ENCODE measurements around the gene GRIN3B. TPM values are rescaled to one million over a fixed set of nuclear protein-coding genes. Genes with fewer than 3 reads are reported as not detected.
"Not testable (repeated sequence)": the region's sequence is repeated elsewhere in the genome, so short reads cannot be mapped to it uniquely, and the experiment has no call there.

Gene GRIN3B
- total RNA-seq, 1 experiment from 2014 or later: not detected

GRCh38 chr19:1018932-1019615 is 18.9 kb downstream of the GRIN3B start:
- peaks cover 9% of the 10 kb centered on the region; the same call in 1 of the 2 replicates for H3K36me3 ChIP-seq
- no peak for DNase-seq
- peak overlapping the region; percentile 67 for H3K4me3 ChIP-seq
- no peaks in the 10 kb centered on the region for H3K9me3 ChIP-seq
- no peaks in the 10 kb centered on the region for H3K27me3 ChIP-seq

- no peak for DNase-seq
- H3K36me3 ChIP-seq: peaks cover 9% of the 10 kb centered on the region; the same call in 1 of the 2 replicates
- peak overlapping the region; percentile 67 for H3K4me3 ChIP-seq
- H3K27me3 ChIP-seq: no peaks in the 10 kb centered on the region
- H3K9me3 ChIP-seq: no peaks in the 10 kb centered on the region
These were observed 19.4 kb downstream of the GRIN3B start for GRCh38 chr19:1019616-1019961.

- no peaks in the 10 kb centered on the region for H3K9me3 ChIP-seq
- no peak for DNase-seq
- no peaks in the 10 kb centered on the region for H3K27me3 ChIP-seq
- H3K4me3 ChIP-seq: peak overlapping the region; percentile 67
- peaks cover 9% of the 10 kb centered on the region; the same call in 1 of the 2 replicates for H3K36me3 ChIP-seq
These were observed 20.0 kb downstream of the GRIN3B start for GRCh38 chr19:1019980-1020867.

- H3K9me3 ChIP-seq: no peaks in the 10 kb centered on the region
- H3K36me3 ChIP-seq: peaks cover 9% of the 10 kb centered on the region; the same call in 1 of the 2 replicates
- no peaks in the 10 kb centered on the region for H3K27me3 ChIP-seq
- peak within 1 kb of the TSS; percentile 67 for H3K4me3 ChIP-seq
- peak; percentile 93 for DNase-seq
These were observed 20.7 kb downstream of the GRIN3B start, which contains the start of gene TMEM259 for GRCh38 chr19:1020868-1021425. Gene TMEM259, minus strand, starts transcription at chr19:1021123. Its CDS starts 127 bp downstream, at chr19:1020996.

GRCh38 chr19:1023883-1024188 is 23.6 kb downstream of the GRIN3B start:
- not testable (repeated sequence) for DNase-seq, H3K4me3 ChIP-seq, H3K27me3 ChIP-seq, H3K36me3 ChIP-seq, H3K9me3 ChIP-seq

- H3K36me3 ChIP-seq, H3K4me3 ChIP-seq, H3K9me3 ChIP-seq, DNase-seq, H3K27me3 ChIP-seq: not testable (repeated sequence)
These were observed 24.9 kb downstream of the GRIN3B start for GRCh38 chr19:1025080-1025479.

- H3K27me3 ChIP-seq: no peaks in the 10 kb centered on the region
- peak within 1 kb of the TSS; percentile 79 for H3K4me3 ChIP-seq
- no peaks in the 10 kb centered on the region for H3K9me3 ChIP-seq
- H3K36me3 ChIP-seq: peaks cover 2% of the 10 kb centered on the region; the same call in 1 of the 2 replicates
- peak; percentile 72 for DNase-seq
These were observed 26.0 kb downstream of the GRIN3B start, which contains the start of gene CNN2 for GRCh38 chr19:1025960-1026782. Gene CNN2, plus strand, starts transcription at chr19:1026608. Its CDS starts 54 bp downstream, at chr19:1026662.

DNA sequence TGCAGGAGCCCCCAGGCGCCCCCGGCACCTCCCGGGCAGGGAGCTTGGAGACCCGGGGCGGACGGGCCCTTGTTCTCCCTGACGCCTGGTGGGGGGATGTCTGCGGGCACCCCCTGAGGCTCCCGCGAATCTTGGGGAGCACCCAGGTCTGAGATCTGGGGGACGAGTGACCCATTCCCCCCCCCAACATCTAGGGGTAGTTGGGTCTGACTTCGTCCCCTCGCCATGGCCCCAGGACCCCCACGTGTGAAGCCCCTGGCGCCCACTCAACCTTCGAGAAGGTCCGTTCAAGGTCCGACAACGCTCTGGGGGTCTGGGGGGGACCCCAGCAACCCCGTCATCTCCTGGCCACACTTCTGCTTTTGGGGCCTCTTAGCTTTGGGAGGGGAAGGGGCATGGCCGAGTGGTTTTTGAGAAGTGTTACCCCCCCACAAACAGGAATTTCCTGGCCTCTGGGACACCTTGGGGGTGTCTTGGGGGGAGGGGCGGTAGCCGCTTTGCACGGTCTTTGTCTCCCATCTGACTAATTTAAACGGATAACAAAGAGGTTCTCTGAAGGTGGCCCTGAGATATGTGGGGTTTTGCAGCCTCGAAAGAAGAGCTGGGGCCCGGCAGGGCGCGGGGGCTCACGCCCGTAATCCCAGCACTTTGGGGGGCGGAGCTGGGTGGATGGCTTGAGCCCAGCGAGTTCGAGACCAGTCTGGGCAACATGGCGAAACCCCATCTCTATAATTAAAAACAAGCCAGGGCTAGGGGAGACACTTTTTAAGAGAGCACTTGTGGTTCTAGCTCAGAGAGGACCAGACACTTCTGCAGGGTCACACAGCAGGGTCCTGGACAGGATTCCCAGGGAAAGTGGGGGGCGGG is 26.8 kb downstream of the GRIN3B start:
- Histone ChIP-seq H3K4me3 (peak overlapping the region; percentile 79), H3K27me3 (no peaks in the 10 kb centered on the region), H3K9me3 (no peaks in the 10 kb centered on the region), H3K36me3 (peaks cover 2% of the 10 kb centered on the region; the same call in 1 of the 2 replicates)
- DNase-seq: no peak

DNA sequence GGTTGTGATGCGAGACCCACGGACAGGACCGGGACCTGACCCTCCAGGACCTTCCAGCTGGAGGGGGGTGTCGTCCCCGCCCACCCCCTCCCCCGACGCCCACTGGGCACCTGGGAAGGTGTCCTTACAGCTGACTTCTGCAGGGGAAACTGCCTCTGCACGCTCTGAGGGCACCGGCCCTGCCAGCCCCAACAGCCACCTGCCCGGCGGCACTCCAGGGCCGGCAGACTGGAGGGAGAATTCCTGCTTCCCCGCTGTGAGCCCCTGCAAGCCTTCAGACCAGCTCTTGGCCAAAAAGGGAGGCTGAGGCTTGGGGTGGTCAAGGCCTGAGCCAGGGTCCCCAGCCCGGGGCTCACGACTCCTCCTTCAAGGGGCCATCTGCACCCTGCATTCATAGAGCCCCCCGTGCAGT is 27.4 kb downstream of the GRIN3B start:
- H3K9me3 ChIP-seq: no peaks in the 10 kb centered on the region
- peak overlapping the region; percentile 79 for H3K4me3 ChIP-seq
- no peaks in the 10 kb centered on the region for H3K27me3 ChIP-seq
- no peak for DNase-seq
- H3K36me3 ChIP-seq: peaks cover 9% of the 10 kb centered on the region

DNA sequence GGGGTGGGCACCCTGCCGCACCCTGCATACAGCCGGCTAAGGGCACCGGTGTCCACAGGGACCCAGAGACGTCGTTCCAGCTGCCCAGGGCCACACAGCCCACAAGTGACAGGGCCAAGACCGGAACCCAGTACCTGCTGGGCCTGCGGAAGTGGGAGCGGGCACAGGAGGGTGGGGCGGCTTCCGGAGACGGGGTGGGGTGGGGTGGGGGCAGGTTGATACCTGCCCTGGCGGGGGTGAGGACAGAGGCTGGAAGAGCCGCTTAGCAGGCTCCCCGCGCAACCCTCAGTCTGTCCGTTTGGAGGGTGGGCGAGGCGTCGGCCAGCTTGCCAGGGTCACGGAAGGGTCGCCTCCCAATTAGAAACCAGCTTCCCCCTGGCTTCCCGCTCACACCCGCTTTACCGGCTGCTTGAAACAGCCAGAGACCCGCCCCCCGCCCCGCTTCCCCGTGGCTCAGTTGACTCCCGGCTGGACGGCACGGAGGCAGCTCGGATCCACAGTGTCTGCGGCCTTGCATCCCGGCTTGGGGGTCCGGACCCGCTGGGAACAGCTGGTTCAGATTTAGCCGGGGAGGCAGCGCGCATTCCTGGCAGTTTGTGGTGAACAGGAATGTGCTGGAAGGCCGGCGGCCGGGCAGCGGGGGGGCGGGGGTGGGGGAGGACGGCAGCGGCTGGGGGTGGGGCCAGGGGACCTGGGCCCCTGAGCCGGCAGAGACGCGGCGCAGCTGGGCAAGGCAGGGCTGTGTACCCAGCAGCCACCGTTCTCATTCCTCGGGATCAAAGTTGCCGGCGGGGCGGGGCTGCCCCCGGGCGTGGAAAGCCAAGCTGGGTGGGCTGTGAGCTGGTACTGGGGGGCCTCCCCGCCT is 28.1 kb downstream of the GRIN3B start:
- peak; percentile 78 for DNase-seq
- Histone ChIP-seq H3K27me3 (no peaks in the 10 kb centered on the region), H3K4me3 (peak overlapping the region; percentile 79), H3K36me3 (peaks cover 14% of the 10 kb centered on the region), H3K9me3 (no peaks in the 10 kb centered on the region)

GRCh38 chr19:1032264-1032867 is 32.1 kb downstream of the GRIN3B start:
- Histone ChIP-seq H3K4me3 (no peak overlapping the region), H3K36me3 (peaks cover 14% of the 10 kb centered on the region), H3K9me3 (no peaks in the 10 kb centered on the region), H3K27me3 (no peaks in the 10 kb centered on the region)
- no peak for DNase-seq

- DNase-seq: no peak
- Histone ChIP-seq H3K36me3 (peaks cover 12% of the 10 kb centered on the region), H3K27me3 (no peaks in the 10 kb centered on the region), H3K9me3 (no peaks in the 10 kb centered on the region), H3K4me3 (no peak overlapping the region)
These were observed 35.9 kb downstream of the GRIN3B start for GRCh38 chr19:1035998-1036621.

- peaks cover 6% of the 10 kb centered on the region for H3K36me3 ChIP-seq
- H3K27me3 ChIP-seq: no peaks in the 10 kb centered on the region
- no peaks in the 10 kb centered on the region for H3K9me3 ChIP-seq
- no peak overlapping the region for H3K4me3 ChIP-seq
- DNase-seq: no peak
These were observed 37.4 kb downstream of the GRIN3B start for GRCh38 chr19:1037621-1038064.

Measured in MG63 (cell line).